AG04450 (cell line): ENCODE data around the gene OLFM3. TPM values are rescaled to one million over a fixed set of nuclear protein-coding genes. Genes with fewer than 3 reads are reported as not detected.

Experiments used
- CTCF ChIA-PET: fragments of 300-600, 350-600 bp; formaldehyde crosslinking; extraction: SDS; loops from one replicate; lab custom pipeline; 2022; ENCODE audit warnings: antibody characterized with exemption, inconsistent platforms; lab: Charles Lee
- POLR2A ChIA-PET: fragments of 350-600 bp; formaldehyde crosslinking; extraction: SDS; loops from one replicate; lab custom pipeline; 2021; ENCODE audit warnings: antibody characterized with exemption, inconsistent platforms; lab: Yijun Ruan, JAX
- DNase-seq: peaks from one replicate; pipeline ENCODE4 v3.0.0-alpha.2; 2011; ENCODE audit warnings: low read depth, low spot score
- H3K27ac ChIP-seq: one replicate; pipeline ENCODE4 v1.5.1; 2012; ENCODE audit warnings: low read depth, low read length, control low read depth
- H3K27me3 ChIP-seq: one replicate; pipeline ENCODE4 v1.6.0; 2012; ENCODE audit warnings: low read length; ENCODE audit not compliant: control insufficient read depth, insufficient read depth
- H3K4me3 ChIP-seq: 2 replicates; pipeline ENCODE4 v1.5.1; 2011; ENCODE audit warnings: mild to moderate bottlenecking, low read depth, low read length, control low read depth
- H3K9me3 ChIP-seq: 2 replicates; pipeline ENCODE4 v1.5.1; 2012; ENCODE audit warnings: low read length; ENCODE audit not compliant: control insufficient read depth, insufficient read depth
- polyA plus RNA-seq: library from polyadenylated mRNA; depleted of rRNA; stranded (reverse); fragments of >200 nt; gene quantifications from 2 replicates; pipeline ENCODE4 v1.2.3, GENCODE V29; 2011
- TF ChIP-seq, protein P1 (sequence below): IDR thresholded peaks from 2 replicates; pipeline ENCODE4 v1.5.1; 2011; ENCODE audit warnings: low read depth, low read length, control low read depth, inconsistent platforms

OLFM3 gene
- polyA plus RNA-seq, 1 experiment, result not detected

DNA sequence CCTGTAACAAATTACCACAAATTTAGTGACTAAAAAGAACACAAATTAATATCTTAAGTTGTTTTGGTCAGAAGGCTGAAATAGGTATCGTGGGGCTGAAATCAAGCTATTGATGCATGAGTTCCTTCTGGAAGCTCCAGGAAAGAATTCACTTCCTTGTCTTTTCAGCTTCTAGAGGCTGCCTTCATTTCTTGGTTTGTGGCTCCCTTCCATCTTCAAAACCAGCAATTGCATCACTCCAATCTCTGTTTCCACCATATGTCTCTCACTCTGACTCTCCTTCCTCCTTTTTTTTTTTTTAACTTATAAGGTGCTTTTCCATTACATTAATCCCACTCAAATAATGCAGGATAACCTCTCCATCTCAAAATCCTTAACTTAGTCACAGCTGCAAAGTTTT lies 78.4 kb downstream of the OLFM3 start:
- ChIA-PET POLR2A (no interaction called here), CTCF (interaction anchor here (0.6 kb wide), 1 partner anchor 398 kb away, joined by 4 read pairs; no protein-coding TSS in a partner anchor)
- TF ChIP-seq, protein P1, sequence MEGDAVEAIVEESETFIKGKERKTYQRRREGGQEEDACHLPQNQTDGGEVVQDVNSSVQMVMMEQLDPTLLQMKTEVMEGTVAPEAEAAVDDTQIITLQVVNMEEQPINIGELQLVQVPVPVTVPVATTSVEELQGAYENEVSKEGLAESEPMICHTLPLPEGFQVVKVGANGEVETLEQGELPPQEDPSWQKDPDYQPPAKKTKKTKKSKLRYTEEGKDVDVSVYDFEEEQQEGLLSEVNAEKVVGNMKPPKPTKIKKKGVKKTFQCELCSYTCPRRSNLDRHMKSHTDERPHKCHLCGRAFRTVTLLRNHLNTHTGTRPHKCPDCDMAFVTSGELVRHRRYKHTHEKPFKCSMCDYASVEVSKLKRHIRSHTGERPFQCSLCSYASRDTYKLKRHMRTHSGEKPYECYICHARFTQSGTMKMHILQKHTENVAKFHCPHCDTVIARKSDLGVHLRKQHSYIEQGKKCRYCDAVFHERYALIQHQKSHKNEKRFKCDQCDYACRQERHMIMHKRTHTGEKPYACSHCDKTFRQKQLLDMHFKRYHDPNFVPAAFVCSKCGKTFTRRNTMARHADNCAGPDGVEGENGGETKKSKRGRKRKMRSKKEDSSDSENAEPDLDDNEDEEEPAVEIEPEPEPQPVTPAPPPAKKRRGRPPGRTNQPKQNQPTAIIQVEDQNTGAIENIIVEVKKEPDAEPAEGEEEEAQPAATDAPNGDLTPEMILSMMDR, result no peak
- Histone ChIP-seq H3K4me3 (no peak overlapping the region), H3K9me3 (no peaks in the 10 kb centered on the region), H3K27me3 (no peaks in the 10 kb centered on the region), H3K27ac (no peak overlapping the region)
- DNase-seq, result no peak

DNA sequence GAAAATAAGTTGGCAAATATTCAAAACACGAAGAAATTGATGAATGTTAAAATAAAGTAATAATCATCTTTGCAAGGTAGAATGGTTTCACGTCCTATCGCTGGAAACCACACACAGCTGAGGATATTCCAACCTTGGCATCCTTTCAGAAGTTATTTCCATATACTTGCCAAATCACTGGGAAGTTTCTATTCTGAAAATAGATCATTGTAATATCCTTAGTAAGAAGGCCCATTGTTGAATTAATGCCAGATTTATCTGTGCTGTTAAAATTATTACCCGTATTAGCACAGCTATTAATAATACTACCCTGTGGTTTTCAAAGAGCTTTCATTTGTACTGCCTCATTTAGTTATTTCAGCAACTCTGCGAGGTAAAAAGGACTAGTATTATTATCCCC lies 81.1 kb downstream of the OLFM3 start:
- no peak for DNase-seq
- Histone ChIP-seq H3K27me3 (no peaks in the 10 kb centered on the region), H3K27ac (no peak overlapping the region), H3K9me3 (no peaks in the 10 kb centered on the region), H3K4me3 (no peak overlapping the region)
- ChIA-PET CTCF (interaction anchor here (0.7 kb wide), 1 partner anchor 188 kb away, joined by 3 read pairs; no protein-coding TSS in a partner anchor), POLR2A (no interaction called here)
- TF ChIP-seq, protein P1, result no peak

DNA sequence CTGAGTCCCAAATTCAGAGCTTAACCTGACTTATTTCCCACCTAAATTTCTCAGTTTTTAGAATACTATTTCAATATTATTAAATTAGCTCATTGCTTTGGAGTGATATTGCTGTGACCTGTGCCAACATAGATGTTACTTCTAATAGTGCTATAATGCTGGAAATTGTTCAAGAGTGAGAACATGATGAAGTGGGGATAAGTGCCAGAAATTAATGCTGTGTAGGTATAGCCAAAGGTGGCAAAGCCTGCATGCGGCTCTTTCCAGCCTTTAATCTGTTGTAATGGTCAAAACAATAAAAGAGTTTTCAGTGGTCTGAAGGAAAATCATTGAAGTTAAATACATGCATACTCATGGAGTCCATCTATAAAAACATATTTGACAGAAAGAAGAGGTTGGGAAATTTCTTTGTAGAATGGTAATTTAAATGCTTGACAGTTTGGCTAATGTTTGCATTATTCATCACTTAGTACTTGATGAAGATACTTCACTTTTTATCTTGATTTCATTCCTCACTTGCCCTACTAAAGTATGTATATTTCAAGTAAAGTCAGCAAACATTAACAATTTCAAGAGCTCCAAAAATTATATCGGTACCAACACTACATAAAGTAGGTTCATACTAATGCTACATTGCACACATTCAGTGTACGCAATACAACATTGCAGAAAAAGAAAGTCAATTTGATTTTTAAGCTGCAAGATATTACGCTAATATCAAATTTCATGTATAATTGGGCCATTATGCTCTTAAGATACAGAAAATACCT lies 82.1 kb downstream of the OLFM3 start:
- Histone ChIP-seq H3K9me3 (no peaks in the 10 kb centered on the region), H3K4me3 (no peak overlapping the region), H3K27ac (no peak overlapping the region), H3K27me3 (no peaks in the 10 kb centered on the region)
- POLR2A ChIA-PET, result no interaction called here
- CTCF ChIA-PET, result no interaction called here
- no peak for DNase-seq
- TF ChIP-seq, protein P1, result no peak

DNA sequence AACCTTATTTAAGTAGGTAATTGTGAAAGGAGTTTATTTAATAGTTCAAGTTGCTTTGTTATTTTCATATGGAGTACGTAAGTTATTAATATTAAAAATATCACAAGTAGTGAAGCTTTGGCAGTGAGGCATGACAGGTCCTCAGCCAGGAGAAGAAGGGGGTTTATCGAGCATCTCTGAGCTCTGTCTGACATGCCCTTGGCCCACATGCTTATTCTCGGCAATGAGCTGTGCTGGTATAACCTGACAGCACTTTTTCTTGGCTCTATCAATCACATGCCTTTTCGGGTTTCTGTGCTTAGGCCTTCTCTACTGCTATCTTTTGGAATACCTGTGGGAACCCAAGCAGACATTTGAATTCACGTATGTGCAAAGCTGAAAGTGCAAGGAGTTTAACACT lies 84.8 kb downstream of the OLFM3 start:
- no peaks in the 10 kb centered on the region for H3K9me3 ChIP-seq
- no peaks in the 10 kb centered on the region for H3K27me3 ChIP-seq
- DNase-seq, result no peak
- ChIA-PET CTCF (no interaction called here), POLR2A (no interaction called here)
- TF ChIP-seq, protein P1, result no peak
- H3K27ac ChIP-seq, result no peak overlapping the region
- H3K4me3 ChIP-seq, result no peak overlapping the region

DNA sequence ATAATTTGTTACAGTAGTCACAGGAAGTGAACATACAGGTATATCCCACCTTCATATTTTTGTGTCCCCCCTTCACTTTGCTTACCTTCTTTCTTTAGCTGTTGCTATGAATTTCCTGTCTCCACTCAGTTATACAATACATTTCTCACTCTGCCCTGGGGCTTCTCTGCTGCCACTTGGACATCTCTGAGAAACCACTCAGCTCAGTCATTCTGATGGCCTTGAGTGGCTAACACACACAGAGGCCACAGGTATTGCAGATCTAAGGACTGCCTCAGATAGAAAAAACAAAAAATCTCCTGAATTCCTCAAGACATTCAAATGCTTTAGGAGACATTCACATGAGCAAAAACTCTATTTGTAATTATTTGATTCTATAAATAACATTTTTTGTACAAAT lies 87.7 kb downstream of the OLFM3 start:
- CTCF ChIA-PET, result no interaction called here
- no peak for DNase-seq
- POLR2A ChIA-PET, result no interaction called here
- Histone ChIP-seq H3K27me3 (no peaks in the 10 kb centered on the region), H3K4me3 (no peak overlapping the region), H3K9me3 (no peaks in the 10 kb centered on the region), H3K27ac (no peak overlapping the region)
- TF ChIP-seq, protein P1, result no peak
